ENCODE results near the gene PDSS2.

The PDSS2 gene

GRCh38 chr6:107132330-107132954, 326.9 kb downstream of the PDSS2 start:
- Mint-ChIP-seq H3K27ac (no peak overlapping the region), H3K36me3 (ENCODE audit: low read depth) (no peaks in the 10 kb centered on the region), H3K4me3 (no peak overlapping the region), H3K9me3 (peaks cover 3% of the 10 kb centered on the region), H3K4me1 (peaks cover 18% of the 10 kb centered on the region), H3K27me3 (ENCODE audit: low read depth, poor library complexity) (peaks cover 6% of the 10 kb centered on the region)
- DNase-seq: peak; percentile 32
- TF ChIP-seq, protein P1, sequence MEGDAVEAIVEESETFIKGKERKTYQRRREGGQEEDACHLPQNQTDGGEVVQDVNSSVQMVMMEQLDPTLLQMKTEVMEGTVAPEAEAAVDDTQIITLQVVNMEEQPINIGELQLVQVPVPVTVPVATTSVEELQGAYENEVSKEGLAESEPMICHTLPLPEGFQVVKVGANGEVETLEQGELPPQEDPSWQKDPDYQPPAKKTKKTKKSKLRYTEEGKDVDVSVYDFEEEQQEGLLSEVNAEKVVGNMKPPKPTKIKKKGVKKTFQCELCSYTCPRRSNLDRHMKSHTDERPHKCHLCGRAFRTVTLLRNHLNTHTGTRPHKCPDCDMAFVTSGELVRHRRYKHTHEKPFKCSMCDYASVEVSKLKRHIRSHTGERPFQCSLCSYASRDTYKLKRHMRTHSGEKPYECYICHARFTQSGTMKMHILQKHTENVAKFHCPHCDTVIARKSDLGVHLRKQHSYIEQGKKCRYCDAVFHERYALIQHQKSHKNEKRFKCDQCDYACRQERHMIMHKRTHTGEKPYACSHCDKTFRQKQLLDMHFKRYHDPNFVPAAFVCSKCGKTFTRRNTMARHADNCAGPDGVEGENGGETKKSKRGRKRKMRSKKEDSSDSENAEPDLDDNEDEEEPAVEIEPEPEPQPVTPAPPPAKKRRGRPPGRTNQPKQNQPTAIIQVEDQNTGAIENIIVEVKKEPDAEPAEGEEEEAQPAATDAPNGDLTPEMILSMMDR (IDR thresholded peaks at IDR 0.05): peak; percentile 49

DNA sequence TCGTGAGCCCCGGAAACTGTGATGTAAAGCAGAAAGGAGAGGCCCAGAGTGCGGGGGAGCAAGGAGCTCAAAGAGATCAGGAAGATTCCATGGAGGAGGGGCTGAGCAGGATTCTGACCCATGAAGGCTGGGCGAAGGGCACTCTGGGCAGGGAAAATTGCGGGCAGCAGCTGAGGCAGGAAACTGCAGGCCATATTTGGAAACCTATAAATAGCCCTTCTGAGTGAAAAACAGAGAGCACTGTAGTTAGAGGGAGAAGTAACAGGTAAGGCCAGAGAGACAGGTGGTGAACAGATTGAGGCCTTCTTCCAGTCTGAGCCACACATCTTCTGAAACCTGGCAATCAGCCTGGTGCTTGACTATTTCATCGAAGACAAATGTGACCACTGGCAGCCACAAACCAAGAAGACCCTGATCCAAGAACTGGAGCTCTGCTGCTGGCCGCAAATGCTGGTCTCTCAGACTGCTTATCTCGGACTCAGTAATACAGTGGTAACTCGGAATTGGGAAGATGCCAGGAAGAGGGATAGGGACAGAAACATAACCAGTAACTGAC, 329.9 kb downstream of the PDSS2 start:
- no peak overlapping the region for H3K4me3 Mint-ChIP-seq
- TF ChIP-seq, protein P1 (IDR thresholded peaks at IDR 0.05): no peak
- no peak for DNase-seq
- no peaks in the 10 kb centered on the region for H3K9me3 Mint-ChIP-seq
- no peak overlapping the region for H3K27ac Mint-ChIP-seq
- H3K27me3 Mint-ChIP-seq (ENCODE audit: low read depth, poor library complexity): no peaks in the 10 kb centered on the region
- H3K4me1 Mint-ChIP-seq: peaks cover 23% of the 10 kb centered on the region
- H3K36me3 Mint-ChIP-seq (ENCODE audit: low read depth): no peaks in the 10 kb centered on the region

GRCh38 chr6:107128577-107128976, 330.8 kb downstream of the PDSS2 start:
- Mint-ChIP-seq H3K27me3 (ENCODE audit: low read depth, poor library complexity) (no peaks in the 10 kb centered on the region), H3K9me3 (no peaks in the 10 kb centered on the region), H3K36me3 (ENCODE audit: low read depth) (no peaks in the 10 kb centered on the region), H3K4me3 (no peak overlapping the region), H3K27ac (no peak overlapping the region), H3K4me1 (peaks cover 23% of the 10 kb centered on the region)
- TF ChIP-seq, protein P1 (IDR thresholded peaks at IDR 0.05): no peak
- no peak for DNase-seq

- H3K27ac Mint-ChIP-seq: no peak overlapping the region
- H3K27me3 Mint-ChIP-seq (ENCODE audit: low read depth, poor library complexity): no peaks in the 10 kb centered on the region
- no peaks in the 10 kb centered on the region for H3K9me3 Mint-ChIP-seq
- no peak overlapping the region for H3K4me3 Mint-ChIP-seq
- DNase-seq: no peak
- H3K36me3 Mint-ChIP-seq (ENCODE audit: low read depth): no peaks in the 10 kb centered on the region
- peaks cover 23% of the 10 kb centered on the region for H3K4me1 Mint-ChIP-seq
- TF ChIP-seq, protein P1 (IDR thresholded peaks at IDR 0.05): no peak
Measured at GRCh38 chr6:107128175-107128574, 331.2 kb downstream of the PDSS2 start.

DNA sequence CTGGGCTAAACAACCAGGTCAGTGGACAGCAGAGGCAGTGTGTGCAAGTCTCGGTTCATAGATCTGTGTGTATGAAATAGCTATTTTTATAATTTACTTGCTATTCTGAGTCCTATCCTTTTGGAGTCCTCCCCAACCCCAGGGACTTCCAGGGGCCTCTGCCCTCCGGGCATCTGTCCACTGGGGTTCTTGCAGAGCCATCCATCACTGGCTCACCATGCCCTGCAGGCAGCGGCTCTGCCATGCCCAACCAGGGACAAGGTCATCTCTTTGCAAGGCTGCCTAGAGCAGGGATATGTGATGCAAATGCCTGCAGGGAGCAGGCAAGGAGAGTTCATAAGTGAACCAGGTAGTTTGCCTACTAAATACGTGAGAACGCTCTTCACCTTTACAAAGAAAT, 333.6 kb downstream of the PDSS2 start:
- H3K4me3 Mint-ChIP-seq: no peak overlapping the region
- no peaks in the 10 kb centered on the region for H3K27me3 Mint-ChIP-seq (ENCODE audit: low read depth, poor library complexity)
- H3K4me1 Mint-ChIP-seq: peaks cover 33% of the 10 kb centered on the region
- no peaks in the 10 kb centered on the region for H3K36me3 Mint-ChIP-seq (ENCODE audit: low read depth)
- DNase-seq: no peak
- no peaks in the 10 kb centered on the region for H3K9me3 Mint-ChIP-seq
- TF ChIP-seq, protein P1 (IDR thresholded peaks at IDR 0.05): no peak
- no peak overlapping the region for H3K27ac Mint-ChIP-seq

DNA sequence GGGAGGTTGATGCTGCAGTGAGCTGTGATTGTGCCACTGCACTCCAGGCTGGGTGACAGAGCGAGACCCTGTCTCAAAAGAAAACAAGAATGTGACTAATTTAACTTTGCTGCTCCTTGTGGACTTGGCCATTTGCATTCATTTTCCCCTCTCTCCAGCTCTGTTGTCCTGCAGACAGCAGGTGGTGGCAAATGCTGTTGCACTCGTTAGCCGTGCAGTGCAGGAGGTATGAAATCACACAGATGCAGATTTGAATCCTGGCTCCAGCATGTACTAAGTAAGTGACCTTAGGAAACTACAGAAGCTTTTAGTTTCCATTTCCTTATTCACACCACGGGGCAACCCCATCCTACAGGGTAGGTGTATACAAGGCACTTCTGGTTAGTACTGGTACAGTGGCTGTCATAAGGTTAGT, 334.4 kb downstream of the PDSS2 start:
- TF ChIP-seq, protein P1 (IDR thresholded peaks at IDR 0.05): no peak
- H3K4me3 Mint-ChIP-seq: no peak overlapping the region

More for the DNA sequence above, 334.4 kb downstream of the PDSS2 start:
- H3K27ac Mint-ChIP-seq: peak overlapping the region; percentile 67
- no peaks in the 10 kb centered on the region for H3K36me3 Mint-ChIP-seq (ENCODE audit: low read depth)
- H3K9me3 Mint-ChIP-seq: no peaks in the 10 kb centered on the region
- peaks cover 33% of the 10 kb centered on the region for H3K4me1 Mint-ChIP-seq
- no peaks in the 10 kb centered on the region for H3K27me3 Mint-ChIP-seq (ENCODE audit: low read depth, poor library complexity)
- DNase-seq: no peak
